Ramos (cell line): Measurements from ENCODE around the gene NRAS.

Experiments
- in situ Hi-C: fragments of 300-500 bp; cut with MboI; formaldehyde crosslinking; loops from one replicate; pipeline ENCODE4 v1.14.3; 2022; ENCODE audit warnings: low sequenced_read_pairs; ENCODE audit not compliant: unreplicated experiment

NRAS gene

DNA sequence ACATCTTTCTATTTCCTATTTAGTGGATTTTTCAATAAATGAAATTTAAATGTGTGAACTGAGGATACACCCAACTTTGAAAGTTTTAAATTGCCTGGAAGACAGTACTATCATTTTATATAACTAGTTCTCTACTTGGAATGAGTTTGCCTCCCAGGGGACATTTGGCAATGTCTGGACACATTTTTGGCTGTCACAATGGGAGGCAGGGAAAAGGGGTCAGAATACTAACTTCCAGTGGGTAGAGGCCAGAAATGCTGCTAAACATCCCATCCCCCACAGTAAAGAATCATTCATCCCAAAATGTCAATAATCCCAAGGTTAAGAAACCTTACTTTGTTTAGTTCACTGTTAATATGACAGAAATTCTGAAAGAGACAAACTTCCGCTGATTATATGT, 13.2 kb upstream of the NRAS start:
- in situ Hi-C loops, result no loop called here

- in situ Hi-C loops, result no loop called here
These were observed 12.0 kb upstream of the NRAS start for GRCh38 chr1:114728553-114728952.

DNA sequence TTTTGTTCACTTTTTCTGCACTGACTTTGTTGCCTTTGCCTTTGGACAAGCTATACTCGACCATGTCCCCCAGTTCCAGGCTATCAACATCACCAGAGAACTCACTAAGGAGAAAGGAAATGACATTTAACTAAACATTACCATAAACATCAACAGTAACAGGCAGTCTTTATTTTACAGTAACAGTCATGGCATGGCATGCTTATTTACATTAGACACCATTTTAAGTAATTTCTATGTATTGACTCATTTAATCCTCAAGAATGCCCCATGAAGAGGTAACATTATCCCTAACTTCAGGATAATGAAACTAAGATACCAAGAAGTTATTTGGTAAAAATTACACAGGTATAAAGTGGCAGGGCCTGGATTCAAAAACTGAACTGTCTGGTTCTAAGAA, 8.7 kb upstream of the NRAS start:
- in situ Hi-C loops, result no loop called here

DNA sequence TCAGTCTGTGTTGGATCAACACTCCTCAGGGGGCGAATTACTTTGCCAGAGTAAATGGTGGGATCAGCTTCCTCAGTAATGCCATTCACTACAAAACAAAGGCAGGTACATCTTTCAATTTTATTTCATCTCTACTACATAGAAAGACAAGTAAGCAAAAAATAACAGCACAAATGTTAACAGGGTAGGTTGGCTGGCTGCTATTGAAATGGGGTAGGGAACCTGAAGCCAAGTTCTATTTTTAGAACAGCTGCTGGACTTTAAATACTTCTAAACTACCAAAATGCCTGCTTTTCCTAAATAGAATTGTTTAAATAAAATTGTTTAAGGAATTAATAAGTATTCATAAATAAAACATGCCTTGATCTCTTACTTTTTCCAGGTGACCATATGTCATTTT, 7.3 kb upstream of the NRAS start:
- in situ Hi-C loops, result no loop called here

GRCh38 chr1:114723457-114723856, 6.9 kb upstream of the NRAS start:
- in situ Hi-C loops, result no loop called here

DNA sequence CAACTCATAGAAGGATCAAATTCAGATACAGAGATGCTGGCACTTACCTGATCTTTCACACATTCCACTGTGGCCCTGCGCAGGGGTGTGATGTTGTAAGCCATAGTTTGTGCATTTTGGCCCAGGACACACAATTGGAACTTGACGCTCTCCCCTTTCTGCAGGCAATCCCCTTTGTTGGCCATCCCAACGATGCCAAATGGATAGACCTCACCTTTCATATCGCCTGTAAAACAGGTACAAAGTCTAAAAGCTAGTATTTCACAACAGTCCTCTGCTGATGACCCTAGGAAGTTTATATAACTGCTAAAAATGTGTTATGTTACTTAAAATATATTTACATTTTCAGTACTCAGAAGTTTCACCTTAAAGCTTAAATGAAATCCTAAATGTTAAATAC, 3.9 kb upstream of the NRAS start:
- in situ Hi-C loops, result no loop called here

GRCh38 chr1:114719424-114719787, 2.8 kb upstream of the NRAS start:
- in situ Hi-C loops, result no loop called here

GRCh38 chr1:114718661-114719423, 2.3 kb upstream of the NRAS start:
- in situ Hi-C loops, result no loop called here

GRCh38 chr1:114715952-114716303, 643 bp downstream of the NRAS start:
- in situ Hi-C loops, result no loop called here

DNA sequence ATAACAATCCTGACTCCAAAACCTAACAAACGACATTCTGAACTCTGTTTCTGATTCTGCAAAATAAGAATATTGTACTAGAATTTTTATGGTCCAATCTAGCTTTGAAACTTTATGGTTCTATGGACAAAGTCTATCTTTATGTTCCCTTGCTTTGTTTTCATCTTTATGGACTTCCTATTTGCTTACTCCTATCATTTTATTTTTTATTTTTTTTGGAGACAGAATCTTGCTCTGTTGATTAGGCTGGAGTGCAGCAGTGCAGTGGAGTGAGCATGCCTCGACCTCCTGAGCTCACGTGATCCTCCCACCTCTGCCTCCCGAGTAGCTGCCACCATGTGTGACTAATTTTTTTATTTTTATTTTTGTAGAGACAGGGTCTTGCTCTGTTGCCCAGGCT, 3.6 kb downstream of the NRAS start:
- in situ Hi-C loops, result no loop called here

GRCh38 chr1:114710360-114710759, 6.2 kb downstream of the NRAS start:
- in situ Hi-C loops, result no loop called here

DNA sequence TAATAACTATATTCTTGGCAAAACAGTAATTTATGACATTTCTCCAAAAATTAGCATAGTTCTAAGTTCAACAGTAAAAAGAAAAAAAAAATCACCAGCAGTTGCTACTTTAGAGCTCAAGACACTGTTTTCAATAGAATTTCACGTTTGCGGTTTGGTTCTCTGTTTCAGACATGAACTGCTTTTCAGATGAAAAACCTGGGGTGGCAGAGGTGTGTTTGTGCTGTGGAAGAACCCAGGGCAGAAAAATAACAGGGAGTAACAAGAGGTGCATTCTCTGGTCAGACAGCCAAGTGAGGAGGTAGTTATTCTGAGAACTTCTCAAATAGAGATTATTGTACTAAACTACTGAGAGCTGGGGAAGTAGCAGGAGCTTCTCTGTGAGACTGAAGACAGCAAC, 9.0 kb downstream of the NRAS start:
- in situ Hi-C loops, result no loop called here

- in situ Hi-C loops, result no loop called here
These were observed 13.3 kb downstream of the NRAS start for GRCh38 chr1:114703242-114703641.

DNA sequence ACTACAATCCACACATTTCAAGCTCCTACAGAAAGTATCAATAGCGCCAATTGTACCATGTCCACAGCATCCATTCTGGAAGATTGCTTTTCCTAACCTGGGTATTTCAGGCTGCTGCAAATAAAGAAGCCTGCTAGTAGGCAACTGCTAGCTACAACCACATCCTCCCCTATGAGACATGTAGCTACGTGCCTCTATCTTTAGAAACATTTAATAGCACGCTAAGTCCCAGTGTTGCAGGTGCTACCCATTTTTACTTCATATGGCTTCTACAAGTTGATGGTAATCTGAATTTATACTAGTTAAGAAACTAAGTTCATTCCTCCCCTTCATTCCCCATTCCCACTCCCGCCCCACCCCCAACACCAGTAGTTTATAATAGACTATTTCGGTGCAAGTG, 13.8 kb downstream of the NRAS start:
- in situ Hi-C loops, result no loop called here

DNA sequence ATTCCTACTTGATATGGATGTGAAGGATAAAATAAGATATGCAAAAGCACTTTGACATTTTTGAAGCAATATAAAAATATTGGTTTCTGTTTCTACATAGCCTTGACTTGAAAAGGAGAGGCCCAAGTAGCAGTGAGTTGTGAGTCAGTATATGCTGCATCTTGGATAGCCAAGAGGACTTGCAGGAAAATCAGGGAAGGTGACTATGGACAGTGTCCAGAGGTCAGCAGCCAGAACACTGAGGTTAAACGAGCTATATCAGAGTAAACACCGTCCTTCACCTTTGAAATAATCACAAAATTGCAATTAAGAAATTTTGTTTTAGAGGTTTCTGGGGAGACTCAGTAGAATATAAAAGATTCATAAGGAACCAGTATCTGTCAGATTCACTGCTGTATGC, 14.6 kb downstream of the NRAS start:
- in situ Hi-C loops, result no loop called here

GRCh38 chr1:114700036-114700600, 16.5 kb downstream of the NRAS start:
- in situ Hi-C loops, result no loop called here

DNA sequence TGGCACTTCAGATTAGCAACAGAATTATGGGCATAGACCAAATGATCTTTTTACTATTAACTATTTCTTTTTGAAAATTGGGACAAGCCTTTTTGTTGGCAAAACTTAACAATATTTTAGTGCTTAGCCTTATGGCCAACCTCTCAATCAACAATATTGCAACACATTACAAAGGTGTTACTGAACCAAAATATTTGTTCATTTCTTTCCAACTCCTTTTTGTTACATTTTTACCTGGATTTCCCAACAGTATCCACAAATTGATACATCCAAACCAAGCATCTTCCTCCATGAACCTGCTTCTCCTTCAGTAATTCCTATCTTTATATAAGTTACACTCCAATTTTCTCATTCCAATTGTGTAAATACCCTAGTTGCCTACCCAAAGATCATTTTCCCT, 19.8 kb downstream of the NRAS start:
- in situ Hi-C loops, result no loop called here

GRCh38 chr1:114695430-114696058, 21.0 kb downstream of the NRAS start, which contains the start of gene AMPD1:
AMPD1 (minus strand) TSS chr1:114695546; CDS start chr1:114695471, 75 bp downstream.
- in situ Hi-C loops, result no loop called here

DNA sequence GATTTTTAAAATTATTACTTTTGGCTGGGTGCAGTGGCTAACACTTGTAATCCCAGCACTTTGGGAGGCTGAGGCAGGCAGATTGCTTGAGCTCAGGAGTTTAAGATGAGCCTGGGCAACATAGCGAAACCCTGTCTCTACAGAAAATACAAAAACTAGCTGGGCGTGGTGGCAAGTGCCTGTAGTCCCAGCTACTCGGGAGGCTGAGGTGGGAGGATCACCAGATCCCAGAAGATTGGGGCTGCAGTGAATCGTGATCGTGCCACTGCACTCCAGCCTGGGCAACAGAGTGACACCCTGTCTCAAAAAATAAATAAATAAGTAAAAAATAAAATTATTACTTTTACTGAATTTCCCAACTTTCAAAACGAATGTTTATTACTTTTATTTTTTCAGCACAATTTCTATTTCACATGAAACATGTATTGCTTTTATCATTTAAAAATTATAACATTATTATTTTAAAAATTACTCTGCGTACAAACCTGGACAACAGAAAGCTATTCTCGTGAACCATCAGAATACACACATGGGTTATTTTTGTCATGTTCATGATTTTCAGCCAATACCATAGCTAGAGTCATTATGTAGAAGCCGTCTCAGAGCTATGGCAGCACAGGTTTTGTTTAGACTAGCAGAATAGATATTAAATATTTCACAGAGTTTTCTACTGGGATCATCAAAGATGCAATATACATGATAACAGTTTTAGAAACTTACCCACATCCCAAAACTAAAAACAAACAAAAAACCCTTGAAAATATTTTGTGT, 21.8 kb downstream of the NRAS start:
- in situ Hi-C loops, result no loop called here

GRCh38 chr1:114692947-114693346, 23.6 kb downstream of the NRAS start:
- in situ Hi-C loops, result no loop called here

DNA sequence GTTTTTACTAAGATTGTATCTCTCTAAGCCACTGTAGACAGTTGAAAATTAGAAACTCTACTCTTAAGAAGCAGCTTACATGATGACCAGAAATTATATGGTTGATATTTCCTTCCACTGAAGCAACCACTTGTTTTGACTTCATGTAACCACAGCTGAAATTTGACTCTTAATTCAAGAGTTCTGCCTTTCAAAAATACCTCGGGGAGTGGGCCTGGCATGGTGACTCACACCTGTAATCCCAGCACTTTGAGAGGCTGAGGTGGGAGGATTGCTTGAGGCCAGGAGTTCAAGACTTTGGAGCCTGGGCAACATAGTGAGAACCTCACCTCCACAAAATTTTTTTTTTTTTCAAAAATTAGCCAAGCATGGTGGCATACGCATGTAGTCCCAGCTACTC, 25.5 kb downstream of the NRAS start:
- in situ Hi-C loops, result no loop called here
